Body of pancreas (tissue), 4 donors: Measurements from ENCODE around the gene C3orf85. TPM values are rescaled to one million over a fixed set of nuclear protein-coding genes. Genes with fewer than 3 reads are reported as not detected.

Source experiments
- ATAC-seq: fragments of 150-250 bp; one replicate; pipeline ENCODE4 v1.9.1; 2016
- DNase-seq, 4 donors: peaks; one replicate each; pipeline ENCODE4 v3.0.0-alpha.2; 2019
- H3K27ac ChIP-seq, 4 donors: fragments of 200-600 bp; sonication (generic); 1 replicate in 3 of 4; 2 replicates in 1 of 4; pipeline versions ENCODE4 v1.5.1 to v1.6.1; 2016 to 2019; ENCODE audit warnings: mild to moderate bottlenecking in 1 of 4, mixed read lengths in 1 of 4, moderate library complexity in 1 of 4
- H3K27me3 ChIP-seq, 2 donors: fragments of 200-600 bp; sonication (generic); one replicate each; pipeline ENCODE4 v1.6.0; 2016; ENCODE audit warnings: mild to moderate bottlenecking in 1 of 2
- H3K36me3 ChIP-seq, 2 donors: fragments of 200-600 bp; sonication (generic); replicated peaks in 1 of 2; 2 replicates each; pipeline ENCODE4 v1.5.1; 2016; ENCODE audit warnings: low read depth in 2 of 2; ENCODE audit not compliant: insufficient read depth in 1 of 2
- H3K4me1 ChIP-seq: fragments of 200-600 bp; sonication (generic); one replicate; pipeline ENCODE4 v1.6.0; 2016
- H3K4me3 ChIP-seq, 2 donors: fragments of 200-600 bp; sonication (generic); 1 replicate in 1 of 2; 2 replicates in 1 of 2; pipeline ENCODE4 v1.5.1; 2016 to 2019
- H3K9me3 ChIP-seq, 3 donors: fragments of 200-600 bp; sonication (generic); 1 replicate in 2 of 3; 2 replicates in 1 of 3; pipeline ENCODE4 v1.5.1; 2016
- CTCF ChIP-seq, 7 experiments: fragments of 450-650 bp in 4 of 7; fragments of 200-600 bp in 3 of 7; sonication (generic) in 3 of 7; IDR thresholded peaks; one replicate each; pipeline ENCODE4 v1.5.1; 2016 to 2019; ENCODE audit warnings: antibody characterized with exemption in 7 of 7
- POLR2A ChIP-seq, 3 donors: fragments of 450-650 bp; IDR thresholded peaks; one replicate each; pipeline ENCODE4 v1.6.1; 2016; ENCODE audit warnings: antibody characterized with exemption in 3 of 3, mild to moderate bottlenecking in 2 of 3
- WGBS, 2 donors: methylation state at CpG; one replicate each; pipeline ENCODE4 v1.1.5; 2017; 5-methylcytosine and 5-hydroxymethylcytosine counted together
- intact Hi-C: fragments of 100-400 bp; cut with DNase I; formaldehyde crosslinking; loops from one replicate; pipeline ENCODE4 v1.15.1; 2023
- total RNA-seq, 2 donors: library from RNA; depleted of rRNA; stranded (reverse); fragments of >200 nt; gene quantifications; one replicate each; pipeline ENCODE4 v1.1.0, GENCODE V29; 2016

The C3orf85 gene
- total RNA-seq, 2 donors from 2014 or later: not detected

- WGBS, 2 donors: 20 to 29% methylated on average over 1 of the region's 1 CpG
- Histone ChIP-seq H3K36me3 (no peaks in the 10 kb centered on the region), H3K4me3 (no peak overlapping the region), H3K27me3 (no peaks in the 10 kb centered on the region), H3K9me3 (no peaks in the 10 kb centered on the region), H3K27ac (no peak overlapping the region), H3K4me1 (no peaks in the 10 kb centered on the region)
- ATAC-seq (no peak), DNase-seq (no peak)
- TF ChIP-seq CTCF (IDR thresholded peaks at IDR 0.05) (no peak), POLR2A (IDR thresholded peaks at IDR 0.05) (no peak)
- intact Hi-C loops: no loop called here
Measured at GRCh38 chr3:109155828-109156227, 19.3 kb downstream of the C3orf85 start.

DNA sequence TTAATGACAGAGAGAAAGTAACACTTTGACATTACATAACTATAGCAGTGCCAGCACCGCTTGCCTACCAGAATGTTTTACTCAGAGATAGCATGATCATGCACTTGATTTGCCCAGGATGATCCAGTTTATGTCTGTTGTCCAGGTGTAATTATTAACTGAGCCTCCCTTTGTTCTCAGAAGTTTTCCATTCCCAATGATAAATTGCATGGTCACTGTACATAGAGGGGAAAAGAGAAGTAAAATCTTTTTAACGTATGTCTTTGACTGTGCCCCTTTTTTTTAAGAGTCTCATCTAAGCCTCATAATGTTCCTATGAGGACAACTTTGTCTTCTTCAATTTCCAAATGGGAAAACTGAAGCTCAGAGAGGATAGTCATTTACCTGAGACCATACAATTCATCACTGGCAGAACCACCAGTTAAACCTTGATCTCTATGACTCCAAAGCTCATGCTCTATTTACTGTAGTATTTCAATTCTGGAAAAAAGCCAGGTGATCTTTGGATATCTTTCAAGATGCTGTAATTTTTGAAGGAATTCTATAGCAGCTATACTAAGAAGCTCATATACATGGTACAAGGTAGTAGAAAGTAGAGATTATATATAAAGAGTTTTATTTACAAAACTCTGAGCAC lies 25.1 kb downstream of the C3orf85 start:
- Histone ChIP-seq H3K36me3 (no peaks in the 10 kb centered on the region), H3K27me3 (no peaks in the 10 kb centered on the region), H3K9me3 (no peaks in the 10 kb centered on the region), H3K4me3 (no peak overlapping the region), H3K4me1 (no peaks in the 10 kb centered on the region), H3K27ac (no peak overlapping the region)
- WGBS, 2 donors: 31 to 36% methylated on average over 2 of the region's 2 CpGs
- no peak for TF ChIP-seq CTCF (IDR thresholded peaks at IDR 0.05)
- TF ChIP-seq POLR2A (IDR thresholded peaks at IDR 0.05): no peak
- intact Hi-C loops: no loop called here
- no peak for DNase-seq
- no peak for ATAC-seq

DNA sequence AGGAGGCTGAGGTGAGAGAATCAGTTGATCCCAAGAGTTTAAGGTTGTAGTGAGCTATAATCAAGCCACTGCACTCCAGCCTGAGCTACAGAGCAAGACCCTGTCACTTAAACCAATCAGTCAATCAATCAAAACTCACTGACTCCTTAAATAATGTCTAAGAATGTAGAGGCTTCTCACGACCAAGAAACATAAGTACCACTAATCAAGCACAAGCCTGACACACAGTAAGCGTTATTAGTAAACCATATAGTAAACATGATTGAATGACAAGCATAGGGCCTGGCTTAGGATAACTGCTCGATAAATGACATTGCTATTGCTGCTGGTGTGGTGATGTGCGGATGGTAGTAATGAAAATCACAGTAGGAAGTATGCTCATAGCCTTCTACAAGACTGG lies 29.4 kb downstream of the C3orf85 start:
- WGBS, 2 donors: 66 to 72% methylated on average over 4 of the region's 4 CpGs
- Histone ChIP-seq H3K4me1 (no peaks in the 10 kb centered on the region), H3K27me3 (no peaks in the 10 kb centered on the region), H3K36me3 (no peaks in the 10 kb centered on the region), H3K4me3 (no peak overlapping the region), H3K9me3 (no peaks in the 10 kb centered on the region), H3K27ac (no peak overlapping the region)
- DNase-seq (no peak), ATAC-seq (no peak)
- intact Hi-C loops: no loop called here
- TF ChIP-seq POLR2A (IDR thresholded peaks at IDR 0.05): no peak

DNA sequence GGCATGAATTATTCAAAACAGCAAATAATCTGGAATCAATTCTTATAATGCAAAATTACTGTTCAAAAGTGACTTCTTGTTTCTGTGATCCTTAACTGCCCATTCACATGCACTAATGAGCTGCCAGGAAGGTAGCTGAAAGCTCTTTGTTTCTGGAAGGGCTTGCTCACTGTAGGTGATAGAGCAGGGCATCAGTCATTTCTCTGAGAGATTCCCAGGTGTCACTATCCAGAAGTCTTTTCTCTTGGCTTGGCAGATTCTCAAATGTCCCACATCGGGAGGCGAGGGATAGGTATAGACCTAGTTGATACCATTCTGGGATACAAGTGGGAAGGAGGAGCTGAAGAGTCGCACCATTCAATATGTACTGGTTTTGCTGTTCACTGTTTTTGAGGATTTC lies 35.0 kb downstream of the C3orf85 start:
- DNase-seq: no peak
- intact Hi-C loops: no loop called here
- Histone ChIP-seq H3K27ac (no peak overlapping the region), H3K27me3 (no peaks in the 10 kb centered on the region), H3K4me1 (no peaks in the 10 kb centered on the region), H3K4me3 (no peak overlapping the region), H3K9me3 (no peaks in the 10 kb centered on the region), H3K36me3 (no peaks in the 10 kb centered on the region)
- WGBS, 2 donors: 82 to 86% methylated on average over 3 of the region's 3 CpGs
- TF ChIP-seq POLR2A (IDR thresholded peaks at IDR 0.05) (no peak), CTCF (IDR thresholded peaks at IDR 0.05) (no peak)
- no peak for ATAC-seq

DNA sequence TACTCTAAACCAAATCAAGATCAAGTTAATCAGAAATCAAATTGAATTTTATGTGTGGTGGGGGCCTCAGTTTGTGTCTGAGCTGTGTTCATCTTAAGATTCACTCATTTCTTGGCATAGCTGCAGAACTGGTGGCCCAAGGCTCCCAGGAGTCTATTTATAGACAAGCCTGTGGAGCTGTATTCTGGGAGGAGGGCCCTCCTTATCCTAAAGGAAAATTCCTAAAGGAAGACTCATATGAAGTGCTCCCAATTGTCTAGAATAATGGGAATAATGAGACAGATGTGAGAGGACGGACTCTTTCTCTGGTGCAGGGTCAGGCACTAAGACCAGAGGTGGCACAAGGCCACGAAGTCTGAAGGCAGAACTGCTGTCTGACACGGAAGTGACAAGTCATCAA lies 38.9 kb downstream of the C3orf85 start:
- no peaks in the 10 kb centered on the region for H3K9me3 ChIP-seq
- DNase-seq (no peak), ATAC-seq (no peak)
- intact Hi-C loops: no loop called here
- no peak overlapping the region for H3K4me3 ChIP-seq
- no peak overlapping the region for H3K27ac ChIP-seq
- 73 to 77% methylated on average over 3 of the region's 3 CpGs for WGBS, 2 donors
- TF ChIP-seq POLR2A (IDR thresholded peaks at IDR 0.05) (no peak), CTCF (IDR thresholded peaks at IDR 0.05) (no peak)
- H3K36me3 ChIP-seq: no peaks in the 10 kb centered on the region
- no peaks in the 10 kb centered on the region for H3K4me1 ChIP-seq
- H3K27me3 ChIP-seq: no peaks in the 10 kb centered on the region
